OCI-LY1 (cell line): ENCODE results near the gene DLX1.

Experiments
- H2AFZ ChIP-seq: fragments of 200-600 bp; sonication (generic), shearing (Covaris generic); 2 replicates; pipeline ENCODE4 v1.6.0; 2014; ENCODE audit warnings: antibody characterized with exemption, mild to moderate bottlenecking, low read length
- H3F3A ChIP-seq: fragments of 200-600 bp; sonication (generic), shearing (Covaris generic); 2 replicates; pipeline ENCODE4 v1.6.0; 2014; ENCODE audit warnings: mild to moderate bottlenecking, antibody characterized with exemption, low read length, moderate library complexity; ENCODE audit not compliant: insufficient read depth
- H3K27ac ChIP-seq: fragments of 200-600 bp; sonication (generic); 2 replicates; pipeline ENCODE4 v1.5.1; 2014; ENCODE audit warnings: low read length, mixed run types, mild to moderate bottlenecking, low read depth; ENCODE audit not compliant: poor library complexity, severe bottlenecking
- H3K27me3 ChIP-seq: fragments of 200-600 bp; sonication (generic); 2 replicates; pipeline ENCODE4 v1.6.0; 2014; ENCODE audit warnings: antibody characterized with exemption, mild to moderate bottlenecking, low read length, moderate library complexity; ENCODE audit not compliant: insufficient read depth
- H3K36me3 ChIP-seq: fragments of 200-600 bp; sonication (generic); 2 replicates; pipeline ENCODE4 v1.6.1; 2014; ENCODE audit warnings: mild to moderate bottlenecking, antibody characterized with exemption, low read length, moderate library complexity, mixed read lengths; ENCODE audit not compliant: insufficient read depth
- H3K4me1 ChIP-seq: fragments of 200-600 bp; sonication (generic); 2 replicates; pipeline ENCODE4 v1.5.1; 2014; ENCODE audit warnings: mild to moderate bottlenecking, low read length, moderate library complexity; ENCODE audit not compliant: insufficient read depth, severe bottlenecking
- H3K4me2 ChIP-seq: fragments of 200-600 bp; sonication (generic), shearing (Covaris generic); 2 replicates; pipeline ENCODE4 v1.6.1; 2014; ENCODE audit warnings: low read length
- H3K4me3 ChIP-seq: fragments of 200-600 bp; sonication (generic); 2 replicates; pipeline ENCODE4 v1.5.1; 2014; ENCODE audit warnings: low read length, low read depth, mild to moderate bottlenecking, mixed read lengths; ENCODE audit not compliant: poor library complexity, severe bottlenecking
- H3K79me2 ChIP-seq: fragments of 200-600 bp; shearing (Covaris generic); 2 replicates; pipeline ENCODE4 v1.6.1; 2016; ENCODE audit warnings: mixed run types, low read length, mixed read lengths; ENCODE audit not compliant: insufficient read depth
- H3K9ac ChIP-seq: fragments of 200-600 bp; sonication (generic), shearing (Covaris generic); 2 replicates; pipeline ENCODE4 v1.6.1; 2014; ENCODE audit warnings: mild to moderate bottlenecking, low read length, mixed read lengths
- H3K9me2 ChIP-seq: fragments of 200-600 bp; sonication (generic), shearing (Covaris generic); 2 replicates; pipeline ENCODE4 v1.6.1; 2014; ENCODE audit warnings: low read depth, mild to moderate bottlenecking, low read length, mixed read lengths
- H3K9me3 ChIP-seq: fragments of 200-600 bp; shearing (Covaris generic); 2 replicates; pipeline ENCODE4 v1.6.1; 2014; ENCODE audit warnings: low read length, mixed read lengths
- H4K20me1 ChIP-seq: fragments of 200-600 bp; sonication (generic), shearing (Covaris generic); 2 replicates; pipeline ENCODE4 v1.6.0; 2016; ENCODE audit warnings: mild to moderate bottlenecking, low read length; ENCODE audit not compliant: insufficient read depth
- EZH2 ChIP-seq: fragments of 200-600 bp; sonication (generic), shearing (Covaris generic); IDR thresholded peaks from 2 replicates; pipeline ENCODE4 v1.8.0; 2017; ENCODE audit warnings: borderline replicate concordance, mixed run types, mild to moderate bottlenecking, antibody characterized with exemption, low read length, moderate library complexity, mixed read lengths
- TF ChIP-seq, protein P1 (sequence below): fragments of 200-600 bp; sonication (generic), shearing (Covaris generic); IDR thresholded peaks from 2 replicates; pipeline ENCODE4 v1.5.1; 2017; ENCODE audit warnings: mild to moderate bottlenecking, antibody characterized with exemption, low read length, moderate library complexity, mixed read lengths

DLX1 gene

DNA sequence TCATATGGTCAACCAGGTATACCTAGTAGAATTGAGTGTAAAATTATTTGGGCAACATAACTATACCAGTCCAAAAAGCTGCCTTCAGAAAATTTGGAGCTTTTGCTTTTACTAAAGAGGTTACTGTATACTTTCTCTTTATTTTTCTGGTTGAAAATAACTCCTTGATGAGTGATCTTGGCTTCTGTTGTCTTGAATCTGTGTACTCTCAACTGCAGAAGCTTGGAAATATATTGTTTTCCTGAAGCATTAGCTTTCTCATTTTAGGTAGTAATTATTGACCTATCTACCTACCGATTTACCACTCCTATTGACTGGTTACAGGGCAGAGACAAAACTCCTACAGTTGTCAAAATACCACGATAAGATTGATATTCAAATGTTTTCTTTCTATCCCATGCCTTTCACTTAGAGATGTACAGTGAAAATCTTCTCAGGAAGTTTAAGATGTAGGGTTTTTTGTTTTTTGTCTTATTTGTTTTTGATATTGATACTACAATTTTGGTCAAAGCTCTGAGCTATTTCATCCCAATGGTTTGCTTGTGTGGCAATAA is 35.7 kb upstream of the DLX1 start:
- Histone ChIP-seq H3K4me3 (no peak overlapping the region), H3K4me2 (no peak overlapping the region), H4K20me1 (no peaks in the 10 kb centered on the region), H2AFZ (no peak overlapping the region), H3K27ac (no peak overlapping the region), H3K9me3 (no peaks in the 10 kb centered on the region), H3K9ac (no peak overlapping the region), H3K79me2 (no peaks in the 10 kb centered on the region), H3K27me3 (no peaks in the 10 kb centered on the region), H3F3A (no peaks in the 10 kb centered on the region), H3K9me2 (no peaks in the 10 kb centered on the region), H3K36me3 (no peaks in the 10 kb centered on the region), H3K4me1 (no peaks in the 10 kb centered on the region)
- TF ChIP-seq EZH2, result no peak
- TF ChIP-seq, protein P1, sequence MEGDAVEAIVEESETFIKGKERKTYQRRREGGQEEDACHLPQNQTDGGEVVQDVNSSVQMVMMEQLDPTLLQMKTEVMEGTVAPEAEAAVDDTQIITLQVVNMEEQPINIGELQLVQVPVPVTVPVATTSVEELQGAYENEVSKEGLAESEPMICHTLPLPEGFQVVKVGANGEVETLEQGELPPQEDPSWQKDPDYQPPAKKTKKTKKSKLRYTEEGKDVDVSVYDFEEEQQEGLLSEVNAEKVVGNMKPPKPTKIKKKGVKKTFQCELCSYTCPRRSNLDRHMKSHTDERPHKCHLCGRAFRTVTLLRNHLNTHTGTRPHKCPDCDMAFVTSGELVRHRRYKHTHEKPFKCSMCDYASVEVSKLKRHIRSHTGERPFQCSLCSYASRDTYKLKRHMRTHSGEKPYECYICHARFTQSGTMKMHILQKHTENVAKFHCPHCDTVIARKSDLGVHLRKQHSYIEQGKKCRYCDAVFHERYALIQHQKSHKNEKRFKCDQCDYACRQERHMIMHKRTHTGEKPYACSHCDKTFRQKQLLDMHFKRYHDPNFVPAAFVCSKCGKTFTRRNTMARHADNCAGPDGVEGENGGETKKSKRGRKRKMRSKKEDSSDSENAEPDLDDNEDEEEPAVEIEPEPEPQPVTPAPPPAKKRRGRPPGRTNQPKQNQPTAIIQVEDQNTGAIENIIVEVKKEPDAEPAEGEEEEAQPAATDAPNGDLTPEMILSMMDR, result no peak

DNA sequence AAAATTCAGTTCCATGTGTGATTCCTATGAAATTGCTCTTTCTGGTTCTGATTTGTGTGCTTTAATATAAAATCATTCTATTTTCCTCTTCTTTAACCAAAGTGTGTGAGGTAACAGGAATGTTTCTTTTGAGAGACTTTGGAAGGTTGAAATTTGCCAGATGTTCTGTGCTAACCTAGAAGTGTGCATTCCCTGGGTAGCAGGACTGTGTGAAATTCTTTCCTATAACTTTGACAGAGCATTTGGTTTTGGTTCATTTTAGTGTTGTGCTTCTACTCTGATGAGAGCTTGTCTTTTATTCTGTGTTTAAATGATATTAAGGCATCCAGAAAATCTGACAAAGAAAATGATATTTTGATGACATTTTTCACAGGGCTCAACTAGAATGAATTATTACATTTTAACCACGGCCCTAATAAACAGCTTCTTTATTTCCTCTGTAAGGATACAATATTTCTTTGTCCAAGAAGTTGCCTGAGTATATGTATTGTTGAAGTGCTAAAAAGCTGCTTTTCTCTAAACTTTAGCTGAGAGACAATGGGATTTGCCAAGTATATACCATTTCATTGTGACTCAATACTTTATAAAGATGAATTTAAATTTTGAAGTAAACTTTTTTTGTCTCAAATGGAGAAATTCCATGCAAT is 34.7 kb upstream of the DLX1 start:
- Histone ChIP-seq H3K27ac (no peak overlapping the region), H2AFZ (no peak overlapping the region), H3K4me3 (no peak overlapping the region), H3K9ac (no peak overlapping the region), H3K79me2 (no peaks in the 10 kb centered on the region), H3K36me3 (no peaks in the 10 kb centered on the region), H3F3A (no peaks in the 10 kb centered on the region), H3K9me2 (no peaks in the 10 kb centered on the region), H3K4me1 (no peaks in the 10 kb centered on the region), H3K27me3 (no peaks in the 10 kb centered on the region), H3K9me3 (no peaks in the 10 kb centered on the region), H3K4me2 (no peak overlapping the region), H4K20me1 (no peaks in the 10 kb centered on the region)
- TF ChIP-seq, protein P1, result no peak
- no peak for TF ChIP-seq EZH2

DNA sequence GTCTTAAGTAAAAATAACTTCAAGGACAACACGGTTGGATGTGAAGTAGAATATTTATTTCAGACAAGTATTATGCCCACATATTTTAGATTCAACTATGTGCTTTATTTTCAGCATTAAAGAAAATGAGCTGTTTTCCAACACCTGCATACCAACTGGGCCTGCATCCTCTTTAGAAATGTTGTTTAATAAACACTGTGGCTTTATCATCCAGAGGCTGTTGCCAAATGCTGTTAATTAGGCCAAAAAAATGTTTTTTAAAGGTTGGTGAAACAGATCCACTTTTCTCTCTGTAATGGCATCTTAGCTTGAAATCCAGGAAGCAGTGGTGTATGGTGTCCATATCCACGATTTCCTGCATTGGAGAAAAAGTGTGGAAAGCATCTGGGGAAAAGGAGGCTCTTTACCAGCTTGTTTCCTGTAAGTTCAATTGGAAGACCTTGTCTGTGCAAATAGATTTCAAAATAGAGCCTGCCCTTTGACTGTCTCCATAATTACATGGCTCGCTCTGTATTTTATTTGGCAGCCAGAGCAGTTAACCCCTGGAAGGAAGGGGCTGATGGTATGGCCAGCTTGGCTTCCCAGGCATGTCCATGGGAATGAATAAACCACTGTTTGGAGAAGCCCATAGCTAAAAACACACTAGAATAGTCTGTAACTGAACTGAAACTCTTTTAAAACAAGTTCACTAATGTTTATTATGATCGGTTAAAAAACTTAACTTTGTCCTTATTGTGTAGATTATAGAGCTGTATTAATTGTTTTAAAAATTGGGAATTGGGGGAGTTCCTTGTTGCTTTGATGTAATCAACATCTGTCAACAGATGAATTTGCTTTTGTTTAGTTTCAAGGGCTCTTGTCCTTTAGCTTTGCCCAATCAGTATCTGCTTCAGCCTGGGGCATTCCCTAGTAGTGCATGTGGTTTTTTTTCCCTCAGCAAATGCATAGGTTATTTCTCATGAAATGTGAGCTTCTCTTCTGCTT is 33.0 kb upstream of the DLX1 start:
- H3K4me1 ChIP-seq, result no peaks in the 10 kb centered on the region
- H3K79me2 ChIP-seq, result no peaks in the 10 kb centered on the region
- H3F3A ChIP-seq, result no peaks in the 10 kb centered on the region
- no peaks in the 10 kb centered on the region for H3K9me3 ChIP-seq
- no peak overlapping the region for H2AFZ ChIP-seq
- no peak overlapping the region for H3K27ac ChIP-seq
- no peaks in the 10 kb centered on the region for H3K36me3 ChIP-seq
- H4K20me1 ChIP-seq, result no peaks in the 10 kb centered on the region
- no peak overlapping the region for H3K4me2 ChIP-seq
- no peak overlapping the region for H3K9ac ChIP-seq
- TF ChIP-seq EZH2, result no peak
- TF ChIP-seq, protein P1, result no peak
- H3K27me3 ChIP-seq, result no peaks in the 10 kb centered on the region
- H3K4me3 ChIP-seq, result no peak overlapping the region
- H3K9me2 ChIP-seq, result no peaks in the 10 kb centered on the region
